GM19238 (cell line): ENCODE measurements around the gene PDE1C.

Source experiments
- DNase-seq: peaks from one replicate; pipeline ENCODE4 v3.0.0; 2011; ENCODE audit warnings: low spot score; ENCODE audit not compliant: insufficient read length

PDE1C gene

GRCh38 chr7:31940167-31940566, 130.0 kb downstream of the PDE1C start:
- no peak for DNase-seq

GRCh38 chr7:31939076-31939475, 131.1 kb downstream of the PDE1C start:
- no peak for DNase-seq

- DNase-seq, result no peak
Observed at GRCh38 chr7:31938650-31939049, 131.6 kb downstream of the PDE1C start.

GRCh38 chr7:31937982-31938381, 132.2 kb downstream of the PDE1C start:
- DNase-seq, result no peak

- DNase-seq, result no peak
Observed at GRCh38 chr7:31935124-31936054, 134.8 kb downstream of the PDE1C start.

- DNase-seq, result no peak
Observed at GRCh38 chr7:31934551-31934950, 135.7 kb downstream of the PDE1C start.

GRCh38 chr7:31933481-31933880, 136.7 kb downstream of the PDE1C start:
- DNase-seq, result no peak

- DNase-seq, result no peak
Observed at GRCh38 chr7:31926991-31927584, 143.1 kb downstream of the PDE1C start.

- DNase-seq, result no peak
Observed at GRCh38 chr7:31925753-31926454, 144.3 kb downstream of the PDE1C start.

GRCh38 chr7:31924251-31924650, 146.0 kb downstream of the PDE1C start:
- DNase-seq, result no peak

GRCh38 chr7:31922848-31923247, 147.4 kb downstream of the PDE1C start:
- DNase-seq, result no peak

- DNase-seq, result no peak
Observed at GRCh38 chr7:31921047-31921446, 149.2 kb downstream of the PDE1C start.

- no peak for DNase-seq
Observed at GRCh38 chr7:31919678-31920369, 150.4 kb downstream of the PDE1C start.

- DNase-seq, result no peak
Observed at GRCh38 chr7:31918706-31919393, 151.4 kb downstream of the PDE1C start.

GRCh38 chr7:31917256-31917655, 153.0 kb downstream of the PDE1C start:
- DNase-seq, result no peak

GRCh38 chr7:31910191-31910590, 160.0 kb downstream of the PDE1C start:
- no peak for DNase-seq

GRCh38 chr7:31906479-31907171, 163.6 kb downstream of the PDE1C start:
- no peak for DNase-seq

GRCh38 chr7:31903962-31904361, 166.2 kb downstream of the PDE1C start:
- no peak for DNase-seq

GRCh38 chr7:31899356-31899927, 170.8 kb downstream of the PDE1C start:
- no peak for DNase-seq

GRCh38 chr7:31896925-31897324, 173.3 kb downstream of the PDE1C start:
- no peak for DNase-seq
